Measurements from ENCODE around the gene AIFM1.
"Not testable (repeated sequence)": the region's sequence is repeated elsewhere in the genome, so short reads cannot be mapped to it uniquely, and the experiment has no call there.

Gene AIFM1

DNA sequence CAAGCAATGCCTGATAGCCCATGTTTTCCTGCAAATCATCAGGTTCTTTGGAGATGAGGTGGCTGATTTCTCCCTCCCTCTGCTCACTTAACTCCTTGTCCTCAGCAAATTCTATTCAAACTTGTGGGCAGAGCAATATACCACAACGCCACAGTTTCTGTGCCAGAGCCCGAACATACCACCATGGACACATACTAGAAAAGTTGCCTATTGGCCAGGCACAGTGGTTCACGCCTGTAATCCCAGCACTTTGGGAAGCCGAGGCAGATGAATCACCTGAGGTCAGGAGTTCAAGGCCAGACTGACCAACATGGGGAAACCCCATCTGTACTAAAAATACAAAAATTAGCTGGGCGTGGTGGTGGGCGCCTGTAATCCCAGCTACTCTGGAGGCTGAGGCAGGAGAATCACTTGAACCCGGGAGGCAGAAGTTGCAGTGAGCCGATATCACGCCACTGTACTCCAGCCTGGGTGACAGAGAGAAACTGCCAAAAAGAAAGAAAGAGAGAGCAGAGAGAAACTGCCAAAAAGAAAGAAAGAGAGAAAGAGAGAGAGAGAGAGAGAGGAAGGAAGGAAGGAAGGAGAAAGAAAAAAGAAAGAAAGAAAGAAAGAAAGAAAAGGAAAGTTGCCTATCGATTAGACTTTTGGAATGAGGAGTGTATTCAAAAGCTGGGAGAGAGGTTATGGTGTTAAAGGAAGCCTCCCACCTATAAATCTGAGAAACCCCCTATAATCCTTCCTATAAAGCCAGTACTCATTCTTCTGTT lies 50.3 kb downstream of the AIFM1 start:
- H3K9ac ChIP-seq (ENCODE audit: low read length); H3K4me2 ChIP-seq (ENCODE audit: low read length); H2AFZ ChIP-seq (ENCODE audit: insufficient read depth, low read length, poor library complexity); H3K14ac ChIP-seq (ENCODE audit: low read length); H3K27ac ChIP-seq (ENCODE audit: low read depth, low read length); H2AK5ac ChIP-seq (ENCODE audit: low read length); H3K4ac ChIP-seq (ENCODE audit: low read depth, low read length); H3K18ac ChIP-seq (ENCODE audit: low read length); H3K79me2 ChIP-seq (ENCODE audit: control insufficient read depth, insufficient read depth, low read length, poor library complexity); H3K36me3 ChIP-seq (ENCODE audit: control insufficient read depth in 1 of 2, insufficient read depth in 2 of 2, low read length in 2 of 2); H4K91ac ChIP-seq (ENCODE audit: low read depth, low read length); H3K23ac ChIP-seq (ENCODE audit: low read length); H4K8ac ChIP-seq (ENCODE audit: low read depth, low read length); H4K12ac ChIP-seq (ENCODE audit: low read depth, low read length); H3K9me3 ChIP-seq (ENCODE audit: insufficient read depth, low read depth, low read length); DNase-seq; H2BK120ac ChIP-seq (ENCODE audit: insufficient read depth, low read length, poor library complexity); H3K4me3 ChIP-seq (ENCODE audit: low read depth, low read length); H2BK12ac ChIP-seq (ENCODE audit: low read length); H3K27me3 ChIP-seq (ENCODE audit: insufficient read depth, low read length); H2BK5ac ChIP-seq (ENCODE audit: low read depth, low read length, poor library complexity): not testable (repeated sequence)
- WGBS (ENCODE audit: extremely low coverage, insufficient coverage, insufficient read length) = no CpG with 5 or more reads among the region's 10 CpGs
- H3K79me1 ChIP-seq (ENCODE audit: low read length) = peaks cover 14% of the 10 kb centered on the region
- H3K4me1 ChIP-seq (ENCODE audit: control insufficient read depth in 1 of 2, insufficient read depth in 2 of 2, low read length in 2 of 2) = peaks cover 26 to 27% of the 10 kb centered on the region in 2 experiments

DNA sequence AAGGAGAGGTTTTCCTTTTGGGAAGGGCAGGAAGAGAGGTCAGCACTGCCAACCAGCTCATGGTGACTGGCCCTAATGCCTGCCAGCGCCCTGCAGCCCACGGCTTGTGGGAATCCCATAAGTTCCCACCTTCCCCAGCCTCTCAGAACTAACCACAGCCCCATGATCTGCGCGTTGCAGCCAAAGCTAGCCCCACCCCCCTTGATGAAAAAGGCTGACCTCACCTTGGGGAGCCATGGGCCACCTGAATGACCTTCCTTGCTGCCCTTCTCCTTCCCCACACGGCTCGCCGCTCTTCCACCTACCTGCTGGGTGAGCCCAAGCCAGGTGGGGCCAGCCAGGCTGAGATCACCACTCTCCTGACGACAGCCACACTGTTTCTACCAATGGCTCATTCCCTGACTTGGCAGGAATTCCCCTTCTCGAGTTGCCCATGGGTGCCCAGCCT lies 51.5 kb downstream of the AIFM1 start:
- no peak overlapping the region for H2BK12ac ChIP-seq (ENCODE audit: low read length)
- H3K14ac ChIP-seq (ENCODE audit: low read length) = no peak overlapping the region
- peaks cover 20% of the 10 kb centered on the region for H3K79me1 ChIP-seq (ENCODE audit: low read length)
- no peaks in the 10 kb centered on the region for H3K9me3 ChIP-seq (ENCODE audit: insufficient read depth, low read depth, low read length)
- H4K8ac ChIP-seq (ENCODE audit: low read depth, low read length) = no peak overlapping the region
- H3K23ac ChIP-seq (ENCODE audit: low read length) = no peak overlapping the region
- no peak overlapping the region for H4K12ac ChIP-seq (ENCODE audit: low read depth, low read length)
- no peak for DNase-seq
- no peak overlapping the region for H3K4me2 ChIP-seq (ENCODE audit: low read length)
- no peak overlapping the region for H3K4ac ChIP-seq (ENCODE audit: low read depth, low read length)
- H3K4me1 ChIP-seq (ENCODE audit: control insufficient read depth in 1 of 2, insufficient read depth in 2 of 2, low read length in 2 of 2) = peaks cover 21 to 22% of the 10 kb centered on the region in 2 experiments
- no CpG with 5 or more reads among the region's 9 CpGs for WGBS (ENCODE audit: extremely low coverage, insufficient coverage, insufficient read length)
- no peak overlapping the region for H3K4me3 ChIP-seq (ENCODE audit: low read depth, low read length)
- H3K9ac ChIP-seq (ENCODE audit: low read length) = no peak overlapping the region
- peaks cover 12% of the 10 kb centered on the region for H3K79me2 ChIP-seq (ENCODE audit: control insufficient read depth, insufficient read depth, low read length, poor library complexity)
- no peak overlapping the region for H3K18ac ChIP-seq (ENCODE audit: low read length)
- H2BK5ac ChIP-seq (ENCODE audit: low read depth, low read length, poor library complexity) = no peak overlapping the region
- no peak overlapping the region for H2AFZ ChIP-seq (ENCODE audit: insufficient read depth, low read length, poor library complexity)
- no peaks in the 10 kb centered on the region for H3K36me3 ChIP-seq (ENCODE audit: control insufficient read depth in 1 of 2, insufficient read depth in 2 of 2, low read length in 2 of 2)
- no peak overlapping the region for H3K27ac ChIP-seq (ENCODE audit: low read depth, low read length)
- no peaks in the 10 kb centered on the region for H3K27me3 ChIP-seq (ENCODE audit: insufficient read depth, low read length)
- H2BK120ac ChIP-seq (ENCODE audit: insufficient read depth, low read length, poor library complexity) = no peak overlapping the region
- H2AK5ac ChIP-seq (ENCODE audit: low read length) = no peak overlapping the region
- no peak overlapping the region for H4K91ac ChIP-seq (ENCODE audit: low read depth, low read length)

DNA sequence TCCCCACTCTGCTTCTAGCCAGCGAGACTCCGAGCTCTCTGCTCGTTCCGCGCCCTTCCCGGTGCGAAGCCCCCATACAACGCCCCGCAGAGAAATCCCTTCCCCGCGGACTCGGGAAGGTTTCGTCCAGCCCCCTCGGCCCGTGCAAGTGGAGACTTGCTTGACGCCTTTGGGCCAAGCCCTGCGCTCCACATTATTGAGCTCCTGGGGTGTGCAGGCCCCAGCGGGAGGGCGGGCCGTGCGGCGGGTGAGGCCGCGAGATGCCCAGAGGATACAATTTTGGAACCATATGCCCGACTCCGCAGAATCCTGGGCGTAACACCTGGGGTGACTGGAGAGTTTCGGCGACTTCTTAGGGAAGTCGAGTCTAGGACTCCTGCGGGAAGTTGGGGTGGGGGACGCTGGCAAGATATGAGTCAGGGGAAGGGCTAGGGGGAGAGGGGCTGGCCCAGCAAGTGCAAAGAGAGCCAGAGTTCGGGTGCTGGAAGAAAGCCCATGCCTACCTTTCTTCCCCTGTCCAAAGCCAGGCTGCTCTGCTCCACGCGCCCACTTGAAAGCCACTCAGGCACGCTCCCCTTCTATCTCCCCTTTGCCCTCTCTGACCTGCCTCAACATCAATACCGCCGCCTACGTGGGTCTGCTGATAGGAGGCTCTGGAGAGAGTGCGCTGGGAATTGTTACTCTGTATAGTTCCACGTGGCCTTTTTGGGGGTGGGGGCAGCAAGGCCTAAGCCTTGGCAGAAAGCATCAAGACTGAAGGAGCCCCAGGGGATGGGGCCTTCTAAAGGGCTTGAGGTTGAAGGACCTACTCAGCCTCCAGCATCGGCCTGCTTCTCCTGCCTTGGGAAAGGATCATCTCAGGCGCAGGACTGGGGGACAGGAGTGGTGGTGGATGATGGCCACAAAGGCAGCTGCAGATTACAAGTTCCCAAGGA lies 54.2 kb downstream of the AIFM1 start:
- Histone ChIP-seq H4K12ac (ENCODE audit: low read depth, low read length) (no peak overlapping the region), H3K4me3 (ENCODE audit: low read depth, low read length) (no peak overlapping the region), H3K4me1 (ENCODE audit: control insufficient read depth in 1 of 2, insufficient read depth in 2 of 2, low read length in 2 of 2) (peaks cover 12 to 18% of the 10 kb centered on the region in 2 experiments), H2BK120ac (ENCODE audit: insufficient read depth, low read length, poor library complexity) (peak overlapping the region; percentile 69), H3K27ac (ENCODE audit: low read depth, low read length) (peak overlapping the region; percentile 83), H3K79me1 (ENCODE audit: low read length) (peaks cover 17% of the 10 kb centered on the region), H3K14ac (ENCODE audit: low read length) (peak overlapping the region; percentile 65), H2AFZ (ENCODE audit: insufficient read depth, low read length, poor library complexity) (peak overlapping the region; percentile 62), H3K23ac (ENCODE audit: low read length) (no peak overlapping the region), H3K4me2 (ENCODE audit: low read length) (peak overlapping the region; percentile 75), H4K8ac (ENCODE audit: low read depth, low read length) (peak overlapping the region; percentile 73), H2BK12ac (ENCODE audit: low read length) (no peak overlapping the region), H3K27me3 (ENCODE audit: insufficient read depth, low read length) (no peaks in the 10 kb centered on the region), H3K79me2 (ENCODE audit: control insufficient read depth, insufficient read depth, low read length, poor library complexity) (peaks cover 17% of the 10 kb centered on the region), H3K18ac (ENCODE audit: low read length) (peak overlapping the region; percentile 80), H3K36me3 (ENCODE audit: control insufficient read depth in 1 of 2, insufficient read depth in 2 of 2, low read length in 2 of 2) (no peaks in the 10 kb centered on the region), H2BK5ac (ENCODE audit: low read depth, low read length, poor library complexity) (peak overlapping the region; percentile 16), H3K9ac (ENCODE audit: low read length) (no peak overlapping the region), H3K4ac (ENCODE audit: low read depth, low read length) (peak overlapping the region; percentile 14), H2AK5ac (ENCODE audit: low read length) (no peak overlapping the region), H4K91ac (ENCODE audit: low read depth, low read length) (peak overlapping the region; percentile 79), H3K9me3 (ENCODE audit: insufficient read depth, low read depth, low read length) (no peaks in the 10 kb centered on the region)
- peak in 1 of 2 donors; percentile 57 for DNase-seq
- no CpG with 5 or more reads among the region's 43 CpGs for WGBS (ENCODE audit: extremely low coverage, insufficient coverage, insufficient read length)

- Histone ChIP-seq H2AFZ (ENCODE audit: insufficient read depth, low read length, poor library complexity) (peak within 1 kb of the TSS; percentile 62), H3K27me3 (ENCODE audit: insufficient read depth, low read length) (no peaks in the 10 kb centered on the region), H4K8ac (ENCODE audit: low read depth, low read length) (peak within 1 kb of the TSS; percentile 73), H3K4me3 (ENCODE audit: low read depth, low read length) (peak within 1 kb of the TSS; percentile 71), H3K18ac (ENCODE audit: low read length) (peak within 1 kb of the TSS; percentile 96), H3K4me2 (ENCODE audit: low read length) (peak within 1 kb of the TSS; percentile 75), H3K4ac (ENCODE audit: low read depth, low read length) (peak within 1 kb of the TSS; percentile 93), H3K9me3 (ENCODE audit: insufficient read depth, low read depth, low read length) (no peaks in the 10 kb centered on the region), H4K91ac (ENCODE audit: low read depth, low read length) (peak within 1 kb of the TSS; percentile 98), H3K79me2 (ENCODE audit: control insufficient read depth, insufficient read depth, low read length, poor library complexity) (peaks cover 18% of the 10 kb centered on the region), H3K9ac (ENCODE audit: low read length) (peak within 1 kb of the TSS; percentile 74), H2BK12ac (ENCODE audit: low read length) (peak within 1 kb of the TSS; percentile 81), H3K14ac (ENCODE audit: low read length) (peak within 1 kb of the TSS; percentile 92), H2AK5ac (ENCODE audit: low read length) (peak within 1 kb of the TSS; percentile 90), H3K4me1 (ENCODE audit: control insufficient read depth in 1 of 2, insufficient read depth in 2 of 2, low read length in 2 of 2) (peaks cover 20 to 25% of the 10 kb centered on the region in 2 experiments), H3K79me1 (ENCODE audit: low read length) (peaks cover 17% of the 10 kb centered on the region), H4K12ac (ENCODE audit: low read depth, low read length) (peak within 1 kb of the TSS; percentile 61), H2BK120ac (ENCODE audit: insufficient read depth, low read length, poor library complexity) (peak within 1 kb of the TSS; percentile 83), H2BK5ac (ENCODE audit: low read depth, low read length, poor library complexity) (peak within 1 kb of the TSS; percentile 95), H3K36me3 (ENCODE audit: control insufficient read depth in 1 of 2, insufficient read depth in 2 of 2, low read length in 2 of 2) (no peaks in the 10 kb centered on the region), H3K23ac (ENCODE audit: low read length) (no peak within 1 kb of the TSS), H3K27ac (ENCODE audit: low read depth, low read length) (peak within 1 kb of the TSS; percentile 94)
- WGBS (ENCODE audit: extremely low coverage, insufficient coverage, insufficient read length) = no CpG with 5 or more reads among the region's 123 CpGs
- peak in 1 of 2 donors; percentile 64 for DNase-seq
These were observed 55.0 kb downstream of the AIFM1 start, which contains the start of gene ELF4 for GRCh38 chrX:130110379-130111219. TSS of gene ELF4 (minus strand) at chrX:130110497. CDS start at chrX:130081330, 29,167 bp downstream.
